Epidermal melanocyte (primary cell): ENCODE results near the gene CAPN7.

Experiments
- DNase-seq: peaks from one replicate; pipeline ENCODE4 v3.0.0; 2011; ENCODE audit warnings: low spot score; ENCODE audit not compliant: insufficient read length

CAPN7 gene

GRCh38 chr3:15297608-15298350 is 91.7 kb downstream of the CAPN7 start:
- DNase-seq: no peak

- no peak for DNase-seq
Observed at GRCh38 chr3:15298504-15298903, 92.5 kb downstream of the CAPN7 start.

DNA sequence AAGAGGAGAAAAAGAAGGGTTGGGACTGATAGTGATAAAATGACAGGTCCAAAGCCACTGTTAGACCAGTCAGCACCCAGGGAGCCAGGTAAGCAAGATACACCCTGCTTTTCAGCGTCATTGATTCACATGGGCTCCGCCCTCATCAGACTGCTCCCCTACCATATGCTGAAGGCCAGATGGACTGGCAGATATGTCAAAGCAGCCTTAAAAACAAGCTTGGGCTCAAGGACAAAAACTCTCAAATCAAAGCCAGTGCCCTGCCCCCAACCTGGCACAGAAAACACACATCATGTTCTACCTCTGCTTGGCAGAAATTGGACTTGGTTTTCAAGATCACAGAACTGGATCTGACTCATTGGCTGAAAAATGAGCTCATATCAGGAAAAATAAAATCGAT is 93.0 kb downstream of the CAPN7 start:
- DNase-seq: no peak

DNA sequence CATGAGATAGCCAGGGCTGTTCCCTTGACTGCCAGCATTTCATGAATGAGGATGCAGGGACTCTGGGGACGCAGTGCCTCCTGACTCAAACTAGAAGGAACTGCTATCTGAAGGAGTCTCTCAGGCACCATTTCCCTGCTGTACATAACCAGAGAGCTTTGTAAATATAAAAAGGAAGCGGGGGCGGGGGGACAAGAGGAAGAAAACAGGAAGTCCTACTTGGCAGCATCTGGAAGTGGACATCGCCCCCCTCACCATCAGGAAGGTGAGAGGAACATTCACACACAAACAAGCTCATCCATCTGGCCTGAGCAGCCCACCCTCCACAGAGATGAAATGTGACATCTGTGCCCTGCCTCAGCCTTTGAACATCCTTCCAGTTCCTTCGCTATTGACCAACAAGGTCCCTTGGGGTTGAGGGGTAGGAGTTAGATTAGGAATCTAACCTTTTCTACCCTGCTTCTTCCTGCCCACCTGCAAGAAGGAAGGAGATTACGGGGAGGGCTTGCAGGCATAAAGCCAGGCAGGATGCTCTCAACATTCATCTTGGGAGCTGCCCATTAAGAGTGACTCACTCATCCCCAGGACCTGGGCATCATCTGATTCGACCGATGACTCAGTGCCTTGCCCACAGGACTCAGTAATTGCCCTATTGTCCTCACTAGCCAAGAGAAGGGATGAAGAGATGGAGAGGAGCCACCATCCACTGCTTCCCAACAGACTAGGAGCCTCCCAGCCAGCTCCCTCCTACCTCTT is 94.5 kb downstream of the CAPN7 start:
- DNase-seq: no peak

GRCh38 chr3:15301761-15302160 is 95.7 kb downstream of the CAPN7 start:
- no peak for DNase-seq
